Breast epithelium (tissue), 4 donors: ENCODE measurements around the gene TRPV2. TPM values are rescaled to one million over a fixed set of nuclear protein-coding genes. Genes with fewer than 3 reads are reported as not detected.

Experiments used
- DNase-seq, 2 donors: peaks; one replicate each; pipeline ENCODE4 v3.0.0-alpha.2; 2019; ENCODE audit warnings: low spot score in 2 of 2
- H3K27ac ChIP-seq, 2 donors: fragments of 200-600 bp; sonication (generic) in 1 of 2; one replicate each; pipeline ENCODE4 v1.5.1; 2016 to 2019; ENCODE audit warnings: mild to moderate bottlenecking in 1 of 2
- H3K27me3 ChIP-seq, 2 donors: fragments of 200-600 bp; sonication (generic) in 1 of 2; one replicate each; pipeline versions ENCODE4 v1.5.1 to v1.6.0; 2017 to 2019; ENCODE audit warnings: control low read depth in 1 of 2, mild to moderate bottlenecking in 1 of 2
- H3K36me3 ChIP-seq: fragments of 200-600 bp; one replicate; pipeline ENCODE4 v1.5.1; 2019
- H3K4me1 ChIP-seq, 2 donors: fragments of 200-600 bp; sonication (generic); one replicate each; pipeline ENCODE4 v1.5.1; 2016 to 2019; ENCODE audit warnings: control low read depth in 1 of 2
- H3K4me3 ChIP-seq, 3 donors: fragments of 200-600 bp; sonication (generic); 1 replicate in 2 of 3; 2 replicates in 1 of 3; pipeline ENCODE4 v1.5.1; 2016 to 2019; ENCODE audit warnings: mild to moderate bottlenecking in 3 of 3, moderate library complexity in 2 of 3
- H3K9me3 ChIP-seq, 2 donors: fragments of 200-600 bp; sonication (generic) in 1 of 2; one replicate each; pipeline ENCODE4 v1.5.1; 2016 to 2019; ENCODE audit warnings: control low read depth in 1 of 2
- POLR2A ChIP-seq: fragments of 450-650 bp; IDR thresholded peaks from one replicate; pipeline ENCODE4 v1.6.1; 2016; ENCODE audit warnings: antibody characterized with exemption, mild to moderate bottlenecking, moderate library complexity
- POLR2AphosphoS5 ChIP-seq, 3 donors: sonication (generic); formaldehyde crosslinking; IDR thresholded peaks; one replicate each; pipeline ENCODE4 v1.6.1; 2017; ENCODE audit warnings: antibody characterized with exemption in 3 of 3
- intact Hi-C: fragments of 100-400 bp; cut with DNase I; formaldehyde crosslinking; loops from one replicate; pipeline ENCODE4 v1.15.1; 2023; ENCODE audit warnings: low total_unique reads
- total RNA-seq, 3 donors: library from RNA; depleted of rRNA; stranded (reverse); fragments of >200 nt; gene quantifications; one replicate each; pipeline ENCODE4 v1.1.0, GENCODE V29; 2016
- TF ChIP-seq, protein P1 (sequence below), 3 donors: fragments of 450-650 bp; IDR thresholded peaks; one replicate each; pipeline ENCODE4 v1.5.1; 2016 to 2017; ENCODE audit warnings: antibody characterized with exemption in 3 of 3, mild to moderate bottlenecking in 3 of 3, moderate library complexity in 3 of 3

TRPV2 gene
- total RNA-seq, 3 donors from 2014 or later = 6.6 to 14.2 (median 11.3) TPM

DNA sequence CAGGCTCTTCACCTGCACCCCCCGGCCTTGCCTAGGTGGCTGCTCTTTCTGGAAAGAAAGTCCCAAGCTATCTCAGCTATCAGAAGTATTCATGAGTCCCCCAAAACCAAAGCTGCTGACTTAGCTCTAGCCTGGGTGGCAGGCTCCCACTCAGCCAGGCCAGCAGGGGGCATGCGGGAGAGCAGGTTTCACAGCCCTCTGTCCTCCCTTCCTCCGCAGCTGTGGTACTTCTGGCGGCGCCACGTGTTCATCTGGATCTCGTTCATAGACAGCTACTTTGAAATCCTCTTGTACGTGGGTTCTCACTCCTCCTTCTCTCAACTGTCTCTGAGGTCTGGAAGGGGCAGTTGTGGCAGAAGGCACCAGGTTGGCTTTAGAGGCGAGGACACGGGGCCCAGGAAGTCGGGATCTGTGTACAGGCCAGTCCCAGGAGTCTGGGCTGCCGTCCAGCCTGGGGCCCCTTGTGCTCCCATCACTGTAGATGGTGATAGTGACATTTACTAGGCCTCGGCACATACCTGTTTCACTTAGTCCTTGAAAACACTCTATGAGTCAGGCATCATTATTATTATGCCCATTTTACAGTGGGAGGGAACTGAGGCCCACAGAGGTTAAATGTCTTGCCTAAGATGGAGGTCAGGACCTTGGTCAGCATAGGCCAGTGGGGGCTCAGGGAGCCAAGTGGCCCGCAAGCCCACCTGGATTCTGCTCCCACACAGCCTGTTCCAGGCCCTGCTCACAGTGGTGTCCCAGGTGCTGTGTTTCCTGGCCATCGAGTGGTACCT is 12.9 kb downstream of the TRPV2 start:
- Histone ChIP-seq H3K9me3 (no peaks in the 10 kb centered on the region), H3K27ac (no peak overlapping the region), H3K36me3 (no peaks in the 10 kb centered on the region), H3K27me3 (no peaks in the 10 kb centered on the region), H3K4me3 (no peak overlapping the region), H3K4me1 (no peaks in the 10 kb centered on the region)
- no peak for TF ChIP-seq POLR2AphosphoS5 (IDR thresholded peaks at IDR 0.05)
- TF ChIP-seq, protein P1, sequence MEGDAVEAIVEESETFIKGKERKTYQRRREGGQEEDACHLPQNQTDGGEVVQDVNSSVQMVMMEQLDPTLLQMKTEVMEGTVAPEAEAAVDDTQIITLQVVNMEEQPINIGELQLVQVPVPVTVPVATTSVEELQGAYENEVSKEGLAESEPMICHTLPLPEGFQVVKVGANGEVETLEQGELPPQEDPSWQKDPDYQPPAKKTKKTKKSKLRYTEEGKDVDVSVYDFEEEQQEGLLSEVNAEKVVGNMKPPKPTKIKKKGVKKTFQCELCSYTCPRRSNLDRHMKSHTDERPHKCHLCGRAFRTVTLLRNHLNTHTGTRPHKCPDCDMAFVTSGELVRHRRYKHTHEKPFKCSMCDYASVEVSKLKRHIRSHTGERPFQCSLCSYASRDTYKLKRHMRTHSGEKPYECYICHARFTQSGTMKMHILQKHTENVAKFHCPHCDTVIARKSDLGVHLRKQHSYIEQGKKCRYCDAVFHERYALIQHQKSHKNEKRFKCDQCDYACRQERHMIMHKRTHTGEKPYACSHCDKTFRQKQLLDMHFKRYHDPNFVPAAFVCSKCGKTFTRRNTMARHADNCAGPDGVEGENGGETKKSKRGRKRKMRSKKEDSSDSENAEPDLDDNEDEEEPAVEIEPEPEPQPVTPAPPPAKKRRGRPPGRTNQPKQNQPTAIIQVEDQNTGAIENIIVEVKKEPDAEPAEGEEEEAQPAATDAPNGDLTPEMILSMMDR (IDR thresholded peaks at IDR 0.05) = peak in 2 of 3 donors; percentile 22 to 35
- no peak for DNase-seq
- intact Hi-C loops = loop anchor here (5.0 kb wide), 1 partner anchor 1304 kb away; no protein-coding TSS in a partner anchor

DNA sequence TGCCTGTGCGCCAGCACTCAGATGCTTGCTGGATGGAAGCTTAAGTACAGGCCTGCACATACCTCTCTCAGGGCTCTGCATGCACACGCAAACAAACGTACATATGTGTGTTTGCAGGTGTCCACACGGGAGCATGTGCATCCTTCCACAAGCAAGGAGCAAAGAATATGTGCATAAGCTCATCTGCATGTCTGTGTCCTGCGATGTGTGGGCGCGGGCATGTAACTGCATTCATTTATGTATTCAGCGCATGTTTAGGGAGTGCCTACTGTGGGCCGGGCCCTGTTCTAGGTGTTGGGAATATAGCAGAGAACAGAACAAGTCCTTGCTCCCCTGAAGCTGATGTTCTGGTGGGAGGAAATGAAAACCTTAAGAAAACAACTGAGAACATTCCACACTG is 13.7 kb downstream of the TRPV2 start:
- Histone ChIP-seq H3K36me3 (no peaks in the 10 kb centered on the region), H3K9me3 (no peaks in the 10 kb centered on the region), H3K4me3 (no peak overlapping the region), H3K4me1 (no peaks in the 10 kb centered on the region), H3K27me3 (no peaks in the 10 kb centered on the region), H3K27ac (no peak overlapping the region)
- TF ChIP-seq POLR2AphosphoS5 (IDR thresholded peaks at IDR 0.05) = no peak
- TF ChIP-seq, protein P1 (IDR thresholded peaks at IDR 0.05) = no peak
- TF ChIP-seq POLR2A = no peak
- DNase-seq = no peak
- intact Hi-C loops = loop anchor here (5.0 kb wide), 1 partner anchor 1303 kb away; no protein-coding TSS in a partner anchor

DNA sequence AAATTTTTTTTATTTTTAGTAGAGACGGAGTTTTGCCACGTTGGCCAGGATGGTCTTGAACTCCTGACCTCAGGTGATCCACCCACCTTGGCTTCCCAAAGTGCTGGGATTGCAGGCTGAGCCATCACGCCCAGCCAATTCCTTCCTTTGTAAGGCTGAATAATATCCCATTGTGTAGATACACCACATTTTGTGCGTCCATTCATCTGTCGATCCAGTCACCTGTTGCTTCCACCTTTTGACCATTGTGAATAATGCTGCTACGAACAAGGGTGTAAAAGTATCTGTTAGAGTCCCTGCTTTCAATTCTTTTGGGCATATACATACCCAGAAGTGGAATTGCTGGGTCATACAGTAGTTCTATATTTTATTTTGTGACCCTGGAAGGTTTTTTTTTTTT is 15.3 kb downstream of the TRPV2 start:
- intact Hi-C loops = no loop called here
- no peaks in the 10 kb centered on the region for H3K36me3 ChIP-seq
- no peak for DNase-seq
- no peaks in the 10 kb centered on the region for H3K4me1 ChIP-seq
- H3K4me3 ChIP-seq = no peak overlapping the region
- no peak overlapping the region for H3K27ac ChIP-seq
- no peaks in the 10 kb centered on the region for H3K27me3 ChIP-seq
- TF ChIP-seq POLR2A (no peak), POLR2AphosphoS5 (IDR thresholded peaks at IDR 0.05) (no peak)
- TF ChIP-seq, protein P1 (IDR thresholded peaks at IDR 0.05) = no peak
- no peaks in the 10 kb centered on the region for H3K9me3 ChIP-seq

DNA sequence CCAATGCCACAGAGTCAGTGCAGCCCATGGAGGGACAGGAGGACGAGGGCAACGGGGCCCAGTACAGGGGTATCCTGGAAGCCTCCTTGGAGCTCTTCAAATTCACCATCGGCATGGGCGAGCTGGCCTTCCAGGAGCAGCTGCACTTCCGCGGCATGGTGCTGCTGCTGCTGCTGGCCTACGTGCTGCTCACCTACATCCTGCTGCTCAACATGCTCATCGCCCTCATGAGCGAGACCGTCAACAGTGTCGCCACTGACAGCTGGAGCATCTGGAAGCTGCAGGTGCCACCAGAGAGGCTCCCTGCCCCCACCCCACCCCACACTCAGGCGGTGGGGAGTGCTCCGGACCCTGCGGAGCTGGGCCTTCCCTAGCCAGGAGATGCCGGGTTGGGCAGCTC is 16.6 kb downstream of the TRPV2 start:
- Histone ChIP-seq H3K36me3 (no peaks in the 10 kb centered on the region), H3K4me3 (no peak overlapping the region), H3K27me3 (no peaks in the 10 kb centered on the region), H3K9me3 (no peaks in the 10 kb centered on the region), H3K4me1 (no peaks in the 10 kb centered on the region), H3K27ac (no peak overlapping the region)
- TF ChIP-seq POLR2AphosphoS5 (IDR thresholded peaks at IDR 0.05) = no peak
- TF ChIP-seq POLR2A = no peak
- TF ChIP-seq, protein P1 (IDR thresholded peaks at IDR 0.05) = no peak
- intact Hi-C loops = no loop called here
- DNase-seq = no peak

DNA sequence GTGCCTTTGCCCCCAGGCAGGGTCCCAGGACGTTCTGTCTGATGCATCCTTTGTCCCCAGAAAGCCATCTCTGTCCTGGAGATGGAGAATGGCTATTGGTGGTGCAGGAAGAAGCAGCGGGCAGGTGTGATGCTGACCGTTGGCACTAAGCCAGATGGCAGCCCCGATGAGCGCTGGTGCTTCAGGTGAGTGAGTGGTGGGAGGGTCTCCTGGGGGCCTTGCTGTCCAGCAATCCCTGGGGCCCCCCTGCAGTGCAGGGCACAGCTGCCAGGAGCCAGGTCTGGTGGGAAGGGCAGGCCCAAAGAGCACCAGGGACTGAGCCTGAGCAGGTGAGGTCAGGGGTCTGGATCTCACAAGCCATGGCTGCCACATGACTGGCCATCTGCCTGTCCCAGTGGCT is 18.1 kb downstream of the TRPV2 start:
- intact Hi-C loops = no loop called here
- H3K36me3 ChIP-seq = no peaks in the 10 kb centered on the region
- H3K4me1 ChIP-seq = no peaks in the 10 kb centered on the region
- no peaks in the 10 kb centered on the region for H3K9me3 ChIP-seq
- DNase-seq = no peak
- TF ChIP-seq POLR2A (no peak), POLR2AphosphoS5 (IDR thresholded peaks at IDR 0.05) (no peak)
- no peak overlapping the region for H3K4me3 ChIP-seq
- no peak overlapping the region for H3K27ac ChIP-seq
- no peaks in the 10 kb centered on the region for H3K27me3 ChIP-seq
